Neural progenitor cell (in vitro differentiated cells): ENCODE results near the gene LGALS3BP.

Source experiments
- CTCF ChIP-seq: fragments of 200-600 bp; sonication (generic); IDR thresholded peaks from 2 replicates; pipeline ENCODE4 v1.5.1; 2017; ENCODE audit warnings: antibody characterized with exemption, mild to moderate bottlenecking
- EZH2 ChIP-seq: fragments of 200-600 bp; sonication (generic); IDR thresholded peaks from 2 replicates; pipeline ENCODE4 v1.6.1; 2017; ENCODE audit warnings: antibody characterized with exemption, mild to moderate bottlenecking, moderate library complexity
- EZH2phosphoT487 ChIP-seq: fragments of 200-600 bp; sonication (generic); IDR thresholded peaks from 2 replicates; pipeline ENCODE4 v1.6.1; 2017; ENCODE audit warnings: antibody characterized with exemption

- TF ChIP-seq CTCF (no peak), EZH2 (no peak), EZH2phosphoT487 (no peak)
These were observed 15.5 kb upstream of the LGALS3BP start for GRCh38 chr17:78995022-78995760.
